Embryonic facial prominence (tissue), 1 donor: Measurements from ENCODE around the gene DNLZ.

Experiments
- DNase-seq: peaks from one replicate; pipeline ENCODE4 v3.0.0-alpha.2; 2016; ENCODE audit errors: extremely low spot score

DNLZ gene

GRCh38 chr9:136343121-136343883 lies 20.2 kb downstream of the DNLZ start:
- no peak for DNase-seq

GRCh38 chr9:136342181-136343120 lies 21.1 kb downstream of the DNLZ start:
- peak; percentile 58 for DNase-seq

GRCh38 chr9:136341769-136342168 lies 21.8 kb downstream of the DNLZ start:
- no peak for DNase-seq

- no peak for DNase-seq
Observed at GRCh38 chr9:136341042-136341655, 22.4 kb downstream of the DNLZ start.

DNA sequence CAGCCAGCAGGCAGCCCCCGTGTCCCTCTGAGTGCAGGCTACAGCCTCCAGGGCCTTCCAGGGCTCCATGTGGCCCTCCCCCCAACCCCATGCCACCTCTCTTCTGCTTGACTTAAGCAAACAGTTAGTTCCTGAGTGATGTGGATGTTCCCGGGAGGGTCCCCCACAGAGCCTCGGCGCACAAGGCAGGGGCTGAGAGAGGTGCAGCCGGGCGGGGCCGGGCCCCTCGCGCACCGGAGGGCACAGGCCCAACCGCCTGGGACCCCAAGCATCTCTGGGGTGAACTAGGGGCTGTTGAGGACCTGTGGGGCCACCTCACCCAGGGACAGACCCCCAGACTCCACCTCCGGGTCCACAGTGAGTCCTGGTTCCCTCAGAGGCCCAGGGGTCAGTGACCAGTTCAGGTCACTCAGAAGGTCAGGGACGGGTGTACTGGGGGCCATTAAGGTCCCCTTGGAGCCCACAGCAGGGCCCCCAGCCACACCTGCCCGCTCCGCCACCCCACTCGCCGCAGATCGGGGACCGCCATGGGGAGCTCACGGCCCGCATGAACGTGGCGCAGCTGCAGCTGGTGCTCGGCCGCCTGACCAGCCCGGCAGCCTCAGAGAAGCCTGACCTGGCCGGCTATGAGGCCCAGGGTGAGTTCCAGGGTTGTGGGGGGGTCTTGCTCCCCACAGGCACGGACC lies 23.0 kb downstream of the DNLZ start:
- no peak for DNase-seq

DNA sequence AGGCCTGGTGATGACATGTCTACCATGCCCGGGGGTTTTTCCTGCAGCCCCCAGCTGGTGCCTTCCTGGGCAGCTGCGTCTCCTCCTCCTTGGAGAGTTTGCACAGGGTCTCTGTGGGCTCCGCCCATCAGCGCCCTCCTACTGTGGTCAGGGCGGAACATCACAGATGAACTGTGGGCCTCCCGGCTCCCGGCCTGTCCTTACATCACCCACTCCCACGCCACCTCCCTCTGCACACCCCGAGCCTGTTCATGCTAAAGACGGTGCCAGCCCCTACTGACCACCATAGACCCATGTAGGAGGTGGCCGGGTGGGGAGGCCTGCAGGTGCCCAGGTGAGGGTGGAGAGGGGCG lies 23.6 kb downstream of the DNLZ start:
- no peak for DNase-seq

DNA sequence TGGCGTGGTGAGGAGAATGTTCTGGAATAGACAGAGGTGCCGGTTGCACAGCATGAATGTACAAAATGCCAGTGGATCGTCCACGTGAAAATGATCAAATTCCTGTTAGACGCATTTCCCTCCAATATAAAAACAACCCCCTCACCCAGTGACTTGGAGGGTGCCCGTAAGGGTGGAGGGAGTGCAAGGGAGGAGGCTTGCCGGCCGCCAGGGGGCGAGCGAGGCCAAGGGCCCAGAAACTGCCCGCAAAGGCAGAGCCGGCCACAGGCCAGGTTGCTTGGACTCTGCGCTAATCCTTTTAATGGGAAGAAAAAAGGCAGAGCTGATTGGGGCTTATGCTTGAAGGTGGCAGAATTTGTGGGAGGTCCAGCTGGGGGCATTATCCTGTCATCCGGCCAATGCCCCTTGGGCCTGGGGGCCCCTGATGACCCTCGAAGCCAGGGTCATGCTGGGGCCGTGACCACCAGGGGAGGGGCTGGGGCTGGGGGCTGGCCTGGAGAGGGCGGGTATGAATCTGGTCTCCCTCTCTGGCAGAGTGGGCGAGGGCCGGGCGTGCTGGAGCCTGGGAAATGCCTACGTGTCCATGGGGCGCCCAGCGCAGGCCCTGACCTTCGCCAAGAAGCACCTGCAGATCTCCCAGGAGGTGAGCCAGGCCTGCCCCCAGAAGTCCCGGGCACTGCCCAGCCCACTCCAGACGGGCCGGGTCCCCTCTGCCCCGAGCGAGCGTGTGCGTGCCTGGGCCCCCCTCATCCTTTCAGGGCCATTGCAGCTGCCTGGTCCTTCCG lies 24.2 kb downstream of the DNLZ start:
- no peak for DNase-seq

DNA sequence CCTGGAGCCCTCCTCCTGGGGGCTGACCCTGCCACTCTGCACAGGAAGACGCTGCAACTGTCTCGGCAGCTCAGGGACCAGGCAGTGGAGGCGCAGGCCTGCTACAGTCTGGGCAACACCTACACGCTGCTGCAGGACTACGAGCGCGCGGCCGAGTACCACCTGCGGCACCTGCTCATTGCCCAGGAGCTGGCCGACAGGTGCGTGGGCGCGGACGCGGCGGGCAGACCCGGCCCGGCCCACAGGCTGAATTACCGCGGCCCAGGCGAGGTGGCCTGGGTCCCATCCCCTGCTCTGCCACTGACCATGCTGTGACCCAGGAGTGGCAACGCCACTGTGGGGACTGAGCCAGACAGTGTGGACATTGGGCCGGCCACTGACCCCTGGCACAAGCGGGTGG lies 25.0 kb downstream of the DNLZ start:
- no peak for DNase-seq

GRCh38 chr9:136337416-136338395 lies 25.8 kb downstream of the DNLZ start:
- no peak for DNase-seq

GRCh38 chr9:136336881-136337280 lies 26.7 kb downstream of the DNLZ start:
- no peak for DNase-seq

DNA sequence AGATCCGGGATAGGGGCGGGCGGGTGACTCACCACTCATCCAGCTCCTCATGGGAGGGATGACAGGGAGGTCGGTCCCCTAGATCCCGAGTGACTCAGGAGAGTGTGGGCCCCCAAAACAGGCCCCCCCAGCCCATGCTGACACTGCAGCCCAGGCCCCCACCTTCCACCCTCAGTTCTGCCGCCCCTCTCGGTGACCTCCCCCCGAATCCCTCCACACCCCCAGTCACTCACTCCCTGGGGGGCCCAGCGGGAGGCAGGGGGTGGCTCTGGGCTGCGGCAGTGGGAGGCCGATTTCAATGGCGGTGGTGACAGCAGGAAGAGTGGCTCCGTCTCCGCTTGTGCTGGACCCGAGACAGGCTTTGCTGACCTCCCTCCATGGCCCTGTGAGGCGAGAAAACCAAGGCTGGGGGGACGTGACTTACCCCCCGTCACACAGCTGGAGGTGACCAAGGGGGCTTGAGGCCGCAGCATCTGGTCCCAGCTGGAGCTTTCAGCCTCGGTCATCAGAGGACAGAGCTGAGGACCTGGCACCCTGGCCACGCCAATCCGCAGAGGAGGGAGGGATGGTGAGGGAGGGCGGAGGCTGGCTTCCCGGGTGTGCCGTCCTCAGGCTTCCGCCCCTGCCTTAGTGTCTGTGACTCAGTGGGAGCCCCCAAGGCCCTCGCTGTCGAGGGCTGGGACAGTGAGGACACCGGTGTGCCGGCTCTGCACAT lies 27.2 kb downstream of the DNLZ start:
- no peak for DNase-seq

- no peak for DNase-seq
Observed at GRCh38 chr9:136335296-136336155, 28.0 kb downstream of the DNLZ start.

DNA sequence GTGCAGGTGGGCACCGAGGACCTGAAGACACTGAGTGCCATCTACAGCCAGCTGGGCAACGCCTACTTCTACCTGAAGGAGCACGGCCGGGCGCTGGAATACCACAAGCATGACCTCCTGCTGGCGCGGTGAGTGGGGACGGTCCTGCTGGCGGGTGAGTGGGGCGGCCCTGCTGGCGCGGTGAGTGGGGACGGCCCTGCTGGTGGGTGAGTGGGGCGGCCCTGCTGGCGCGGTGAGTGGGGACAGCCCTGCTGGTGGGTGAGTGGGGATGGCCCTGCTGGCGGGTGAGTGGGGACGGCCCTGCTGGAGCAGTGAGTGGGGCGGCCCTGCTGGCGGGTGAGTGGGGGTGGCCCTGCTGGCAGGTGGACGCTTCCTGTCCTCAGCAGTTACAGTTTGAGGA lies 29.0 kb downstream of the DNLZ start:
- no peak for DNase-seq

DNA sequence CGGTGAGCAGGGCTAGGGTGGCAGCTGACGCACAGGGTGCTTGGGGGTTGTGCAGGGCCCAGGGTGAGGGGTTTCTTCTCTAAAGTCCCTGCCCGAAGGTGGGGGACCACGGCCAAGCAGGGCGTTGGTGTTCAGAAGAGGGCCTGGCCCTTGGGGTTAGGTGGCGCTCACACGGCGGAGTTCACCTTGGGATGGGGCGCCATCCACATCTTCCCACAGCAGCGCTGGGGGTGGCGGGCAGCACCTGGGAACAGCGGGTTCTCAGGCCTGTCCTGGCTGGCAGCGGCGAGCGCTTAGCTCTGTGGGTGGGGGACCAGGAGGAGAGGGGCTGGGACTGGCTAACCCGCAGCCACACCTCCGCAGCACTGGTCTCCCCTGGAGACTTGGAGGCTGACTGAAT lies 30.1 kb downstream of the DNLZ start:
- no peak for DNase-seq

DNA sequence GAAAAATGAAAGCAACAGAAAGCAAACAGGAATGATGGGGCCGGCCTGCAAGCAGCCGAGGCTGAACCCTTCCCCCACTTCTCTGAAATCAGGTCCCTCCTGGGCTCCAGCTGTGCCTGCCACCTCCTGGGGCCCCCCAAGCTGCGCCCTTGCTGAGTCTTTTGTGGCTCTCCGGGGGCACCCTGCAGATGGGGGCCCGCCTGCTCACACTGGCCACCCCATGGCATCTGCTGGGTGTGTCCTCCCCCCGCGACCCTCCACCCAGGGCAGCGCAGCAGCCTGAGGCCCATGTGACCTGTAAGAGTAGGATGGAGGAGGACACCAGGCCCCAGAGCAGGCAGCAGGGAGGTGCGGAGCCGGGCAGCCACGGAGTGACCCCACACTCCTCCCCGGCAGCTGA lies 30.5 kb downstream of the DNLZ start:
- no peak for DNase-seq

- no peak for DNase-seq
Observed at GRCh38 chr9:136332482-136332983, 31.0 kb downstream of the DNLZ start.

DNA sequence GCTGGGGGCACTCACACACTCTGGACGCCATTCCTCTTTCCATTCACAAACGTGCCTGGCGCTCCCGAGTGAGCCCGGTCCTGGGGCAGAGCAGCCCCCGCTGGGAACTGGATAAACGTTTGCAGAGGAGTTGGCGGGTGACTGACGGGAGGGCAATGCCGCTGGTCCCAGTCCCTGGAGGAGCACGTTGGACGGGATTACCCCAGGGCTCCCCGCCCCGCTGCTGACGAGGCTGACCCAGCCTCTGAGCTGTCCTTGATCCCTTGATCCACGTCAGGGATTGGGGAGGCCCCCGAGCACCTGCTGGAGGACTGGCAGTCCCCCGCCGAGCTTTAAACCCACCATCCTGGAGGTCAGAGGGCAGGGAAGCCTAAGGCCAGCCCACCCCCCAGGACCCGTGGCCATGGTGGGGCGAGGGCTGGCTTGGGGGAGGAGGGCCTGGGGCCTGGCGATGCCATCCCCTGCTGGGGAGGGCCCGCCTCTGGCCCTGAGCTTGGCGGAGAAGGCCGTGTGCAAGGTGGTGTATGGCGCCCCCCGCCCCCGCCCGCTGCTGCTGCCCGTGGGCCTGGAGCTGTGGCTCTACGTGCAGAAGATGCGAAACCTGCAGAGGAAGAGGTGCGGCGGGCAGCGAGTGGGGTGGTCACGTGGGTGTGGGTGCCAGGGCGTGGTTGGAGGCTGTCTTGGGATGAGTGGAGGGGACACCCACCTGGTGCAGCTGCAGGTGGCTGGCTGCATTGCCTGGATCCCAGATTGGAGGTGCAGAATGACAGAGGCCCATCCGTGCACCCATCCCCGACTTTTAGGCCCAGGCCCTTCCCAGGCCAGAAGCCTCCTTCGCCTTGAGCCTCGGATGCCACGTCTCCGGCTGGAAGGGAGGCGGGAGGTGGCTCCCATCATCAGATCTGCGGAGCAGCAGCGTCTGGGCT lies 31.7 kb downstream of the DNLZ start:
- no peak for DNase-seq
